ENCODE data around the gene RNF138. TPM values are rescaled to one million over a fixed set of nuclear protein-coding genes. Genes with fewer than 3 reads are reported as not detected.
A peak's percentile ranks its signal among the peaks of the same experiment; 100 is the strongest.
"Not testable (repeated sequence)": the region's sequence is repeated elsewhere in the genome, so short reads cannot be mapped to it uniquely, and the experiment has no call there.

The RNF138 gene
- total and polyA plus RNA-seq, 2 donors (not counting 1 experiment from before 2014, with no cell fraction given): 30.9 to 60.8 TPM

DNA sequence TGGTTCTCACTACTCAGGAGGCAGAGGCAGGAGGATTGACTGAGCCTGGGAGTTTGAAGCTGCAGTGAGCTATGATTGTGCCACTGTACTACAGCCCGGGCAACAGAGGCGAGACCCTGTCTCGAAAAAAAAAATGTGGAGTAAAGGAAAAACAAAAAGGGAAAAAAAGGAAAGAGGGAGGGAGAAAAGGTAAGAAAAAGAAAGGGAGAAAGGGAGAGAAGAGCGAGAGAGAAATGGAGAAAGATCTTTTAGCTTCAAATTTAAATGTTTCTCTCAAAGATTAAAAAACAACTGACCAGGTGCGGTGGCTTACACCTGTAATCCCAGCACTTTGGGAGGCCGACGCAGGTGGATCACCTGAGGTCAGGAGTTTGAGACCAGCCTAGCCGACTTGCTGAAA is 7.9 kb upstream of the RNF138 start:
- ChIA-PET POLR2A (no interaction called here), CTCF (interaction anchor here (1.0 to 1.3 kb wide), 2 partner anchors 10 to 11 kb away, joined by 4 to 11 read pairs; no protein-coding TSS in a partner anchor)
- DNase-seq: no peak
- Histone ChIP-seq H3K4me2 (replicated peaks; ENCODE audit: low read depth, low read length, poor library complexity, severe bottlenecking) (no peak overlapping the region), H3K36me3 (replicated peaks in 1 of 2; ENCODE audit: control extremely low read depth in 1 of 2, control insufficient read depth in 1 of 2, extremely low read depth in 1 of 2, insufficient read depth in 2 of 2, low read length in 1 of 2) (no peaks in the 10 kb centered on the region), H3K4me3 (ENCODE audit: control extremely low read depth in 1 of 5, extremely low read depth in 1 of 5, insufficient read depth in 1 of 5, low read depth in 2 of 5, low read length in 4 of 5) (no peak overlapping the region), H4K20me1 (ENCODE audit: control insufficient read depth, insufficient read depth, low read length, poor library complexity, severe bottlenecking) (no peaks in the 10 kb centered on the region), H3K79me2 (ENCODE audit: control insufficient read depth, insufficient read depth, low read length) (no peaks in the 10 kb centered on the region), H3K9me3 (ENCODE audit: control extremely low read depth in 1 of 3, control insufficient read depth in 2 of 3, insufficient read depth in 1 of 3, low read length in 2 of 3) (peaks cover 0 to 6% (median 0%) of the 10 kb centered on the region in 3 donors), H3K27me3 (replicated peaks in 1 of 4; ENCODE audit: control extremely low read depth in 1 of 4, control insufficient read depth in 3 of 4, insufficient read depth in 4 of 4, low read length in 3 of 4) (no peaks in the 10 kb centered on the region), H3K9ac (ENCODE audit: low read length) (no peak overlapping the region), H3K4me1 (ENCODE audit: control insufficient read depth in 2 of 2, insufficient read depth in 2 of 2, low read length in 2 of 2) (peaks cover 11 to 25% of the 10 kb centered on the region in 2 donors), H2AFZ (ENCODE audit: insufficient read depth, low read depth, low read length, poor library complexity, severe bottlenecking) (no peak overlapping the region), H3K27ac (ENCODE audit: low read length in 2 of 2) (no peak overlapping the region)
- Mint-ChIP-seq H3K4me1 (peaks cover 16% of the 10 kb centered on the region), H3K27ac (peak overlapping the region; percentile 78), H3K4me3 (no peak overlapping the region), H3K9me3 (ENCODE audit: insufficient read depth) (no peaks in the 10 kb centered on the region), H3K27me3 (no peaks in the 10 kb centered on the region)
- WGBS (ENCODE audit: insufficient coverage): 100% methylated on average over 7 of the region's 8 CpGs
- intact Hi-C loops (cut with micrococcal nuclease): no loop called here
- no peak for ATAC-seq (ENCODE audit: low read depth)
- no peak for TF ChIP-seq CTCF (IDR thresholded peaks at IDR 0.05)
- TF ChIP-seq EZH2 (IDR thresholded peaks at IDR 0.05; ENCODE audit: borderline replicate concordance, insufficient read depth, low read depth, low read length, poor library complexity, severe bottlenecking): no peak

DNA sequence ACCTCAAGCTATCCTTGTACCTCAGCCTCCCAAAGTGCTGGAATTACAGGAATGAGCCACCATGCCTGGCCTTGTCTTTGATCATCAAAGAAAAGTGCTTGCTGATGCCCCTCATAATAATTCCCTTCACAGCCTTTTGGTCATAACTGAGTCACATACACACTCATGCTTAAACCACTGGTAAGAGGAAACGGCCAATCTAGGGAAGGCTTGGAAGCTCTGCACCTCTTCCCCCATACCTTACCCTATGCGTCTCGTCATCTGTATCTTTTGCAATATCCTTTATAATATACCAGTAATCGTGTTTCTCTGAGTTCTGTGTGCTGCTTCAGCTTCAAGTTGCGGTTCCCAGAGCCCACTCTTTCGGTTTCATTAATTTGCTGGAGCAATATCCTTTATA is 4.8 kb upstream of the RNF138 start:
- intact Hi-C loops (cut with micrococcal nuclease): no loop called here
- Histone ChIP-seq H3K79me2 (ENCODE audit: control insufficient read depth, insufficient read depth, low read length) (no peaks in the 10 kb centered on the region), H3K36me3 (replicated peaks in 1 of 2; ENCODE audit: control extremely low read depth in 1 of 2, control insufficient read depth in 1 of 2, extremely low read depth in 1 of 2, insufficient read depth in 2 of 2, low read length in 1 of 2) (no peaks in the 10 kb centered on the region), H3K9ac (ENCODE audit: low read length) (no peak overlapping the region), H3K27me3 (replicated peaks in 1 of 4; ENCODE audit: control extremely low read depth in 1 of 4, control insufficient read depth in 3 of 4, insufficient read depth in 4 of 4, low read length in 3 of 4) (no peaks in the 10 kb centered on the region), H2AFZ (ENCODE audit: insufficient read depth, low read depth, low read length, poor library complexity, severe bottlenecking) (no peak overlapping the region), H3K4me3 (ENCODE audit: control extremely low read depth in 1 of 5, extremely low read depth in 1 of 5, insufficient read depth in 1 of 5, low read depth in 2 of 5, low read length in 4 of 5) (no peak overlapping the region), H3K9me3 (ENCODE audit: control extremely low read depth in 1 of 3, control insufficient read depth in 2 of 3, insufficient read depth in 1 of 3, low read length in 2 of 3) (no peaks in the 10 kb centered on the region), H4K20me1 (ENCODE audit: control insufficient read depth, insufficient read depth, low read length, poor library complexity, severe bottlenecking) (no peaks in the 10 kb centered on the region), H3K4me1 (ENCODE audit: control insufficient read depth in 2 of 2, insufficient read depth in 2 of 2, low read length in 2 of 2) (peaks cover 14 to 25% of the 10 kb centered on the region in 2 donors), H3K4me2 (replicated peaks; ENCODE audit: low read depth, low read length, poor library complexity, severe bottlenecking) (no peak overlapping the region), H3K27ac (ENCODE audit: low read length in 2 of 2) (no peak overlapping the region)
- 92% methylated on average over 6 of the region's 6 CpGs for WGBS (ENCODE audit: insufficient coverage)
- Mint-ChIP-seq H3K4me1 (peaks cover 20% of the 10 kb centered on the region), H3K4me3 (no peak overlapping the region), H3K27me3 (no peaks in the 10 kb centered on the region), H3K27ac (no peak overlapping the region), H3K9me3 (ENCODE audit: insufficient read depth) (no peaks in the 10 kb centered on the region)
- ChIA-PET POLR2A (interaction anchor here (1.0 kb wide), 1 partner anchor 67 kb away, joined by 8 read pairs; no protein-coding TSS in a partner anchor), CTCF (interaction anchor here (0.6 kb wide), 1 partner anchor 91 kb away, joined by 3 read pairs; no protein-coding TSS in a partner anchor)
- ATAC-seq (ENCODE audit: low read depth) (no peak), DNase-seq (no peak)
- TF ChIP-seq CTCF (IDR thresholded peaks at IDR 0.05): no peak
- no peak for TF ChIP-seq EZH2 (IDR thresholded peaks at IDR 0.05; ENCODE audit: borderline replicate concordance, insufficient read depth, low read depth, low read length, poor library complexity, severe bottlenecking)

- Mint-ChIP-seq H3K4me1 (peaks cover 32% of the 10 kb centered on the region), H3K27ac (peak overlapping the region; percentile 72), H3K4me3 (peak overlapping the region; percentile 50)
- not testable (repeated sequence) for H3K27me3 ChIP-seq (replicated peaks in 1 of 4; ENCODE audit: control extremely low read depth in 1 of 4, control insufficient read depth in 3 of 4, insufficient read depth in 4 of 4, low read length in 3 of 4); H3K4me2 ChIP-seq (replicated peaks; ENCODE audit: low read depth, low read length, poor library complexity, severe bottlenecking); H3K9me3 ChIP-seq (ENCODE audit: control extremely low read depth in 1 of 3, control insufficient read depth in 2 of 3, insufficient read depth in 1 of 3, low read length in 2 of 3); H3K9me3 Mint-ChIP-seq (ENCODE audit: insufficient read depth); ATAC-seq (ENCODE audit: low read depth); H3K9ac ChIP-seq (ENCODE audit: low read length); H3K27me3 Mint-ChIP-seq; H2AFZ ChIP-seq (ENCODE audit: insufficient read depth, low read depth, low read length, poor library complexity, severe bottlenecking); DNase-seq
- WGBS (ENCODE audit: insufficient coverage): 98% methylated on average over 10 of the region's 16 CpGs
- Histone ChIP-seq H3K4me3 (ENCODE audit: control extremely low read depth in 1 of 5, extremely low read depth in 1 of 5, insufficient read depth in 1 of 5, low read depth in 2 of 5, low read length in 4 of 5) (peak overlapping the region in 1 of 5 experiments; percentile 92), H3K4me1 (ENCODE audit: control insufficient read depth in 2 of 2, insufficient read depth in 2 of 2, low read length in 2 of 2) (peaks cover 24 to 33% of the 10 kb centered on the region in 2 donors), H3K79me2 (ENCODE audit: control insufficient read depth, insufficient read depth, low read length) (peaks cover 23% of the 10 kb centered on the region), H3K36me3 (replicated peaks in 1 of 2; ENCODE audit: control extremely low read depth in 1 of 2, control insufficient read depth in 1 of 2, extremely low read depth in 1 of 2, insufficient read depth in 2 of 2, low read length in 1 of 2) (peaks cover 0 to 16% of the 10 kb centered on the region in 2 experiments), H4K20me1 (ENCODE audit: control insufficient read depth, insufficient read depth, low read length, poor library complexity, severe bottlenecking) (peaks cover 33% of the 10 kb centered on the region), H3K27ac (ENCODE audit: low read length in 2 of 2) (peak overlapping the region in 1 of 2 donors; percentile 100)
- POLR2A ChIA-PET: interaction anchor here (0.7 kb wide), 1 partner anchor 671 kb away, joined by 3 read pairs; no protein-coding TSS in a partner anchor
- CTCF ChIA-PET: interaction anchor here (1.5 to 2.7 kb wide), 3 partner anchors 19 to 72 kb away, joined by 4 to 12 read pairs (median 9); partner anchors contain the start of gene RNF125
- intact Hi-C loops (cut with micrococcal nuclease): loop anchor here (5.0 kb wide), 2 partner anchors 44 to 711 kb away; no protein-coding TSS in a partner anchor
Observed at GRCh38 chr18:32090831-32091230, 843 bp upstream of the RNF138 start.

All from B cell (primary cell).